ENCODE measurements around the gene REX1BD.

The REX1BD gene

GRCh38 chr19:18633321-18633720, 44.7 kb downstream of the REX1BD start:
- no peak for TF ChIP-seq ZFX (IDR thresholded peaks at IDR 0.05; ENCODE audit: borderline replicate concordance)
- TF ChIP-seq, protein P1, sequence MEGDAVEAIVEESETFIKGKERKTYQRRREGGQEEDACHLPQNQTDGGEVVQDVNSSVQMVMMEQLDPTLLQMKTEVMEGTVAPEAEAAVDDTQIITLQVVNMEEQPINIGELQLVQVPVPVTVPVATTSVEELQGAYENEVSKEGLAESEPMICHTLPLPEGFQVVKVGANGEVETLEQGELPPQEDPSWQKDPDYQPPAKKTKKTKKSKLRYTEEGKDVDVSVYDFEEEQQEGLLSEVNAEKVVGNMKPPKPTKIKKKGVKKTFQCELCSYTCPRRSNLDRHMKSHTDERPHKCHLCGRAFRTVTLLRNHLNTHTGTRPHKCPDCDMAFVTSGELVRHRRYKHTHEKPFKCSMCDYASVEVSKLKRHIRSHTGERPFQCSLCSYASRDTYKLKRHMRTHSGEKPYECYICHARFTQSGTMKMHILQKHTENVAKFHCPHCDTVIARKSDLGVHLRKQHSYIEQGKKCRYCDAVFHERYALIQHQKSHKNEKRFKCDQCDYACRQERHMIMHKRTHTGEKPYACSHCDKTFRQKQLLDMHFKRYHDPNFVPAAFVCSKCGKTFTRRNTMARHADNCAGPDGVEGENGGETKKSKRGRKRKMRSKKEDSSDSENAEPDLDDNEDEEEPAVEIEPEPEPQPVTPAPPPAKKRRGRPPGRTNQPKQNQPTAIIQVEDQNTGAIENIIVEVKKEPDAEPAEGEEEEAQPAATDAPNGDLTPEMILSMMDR (IDR thresholded peaks at IDR 0.05), result no peak
- no peak overlapping the region for H3K27ac ChIP-seq

DNA sequence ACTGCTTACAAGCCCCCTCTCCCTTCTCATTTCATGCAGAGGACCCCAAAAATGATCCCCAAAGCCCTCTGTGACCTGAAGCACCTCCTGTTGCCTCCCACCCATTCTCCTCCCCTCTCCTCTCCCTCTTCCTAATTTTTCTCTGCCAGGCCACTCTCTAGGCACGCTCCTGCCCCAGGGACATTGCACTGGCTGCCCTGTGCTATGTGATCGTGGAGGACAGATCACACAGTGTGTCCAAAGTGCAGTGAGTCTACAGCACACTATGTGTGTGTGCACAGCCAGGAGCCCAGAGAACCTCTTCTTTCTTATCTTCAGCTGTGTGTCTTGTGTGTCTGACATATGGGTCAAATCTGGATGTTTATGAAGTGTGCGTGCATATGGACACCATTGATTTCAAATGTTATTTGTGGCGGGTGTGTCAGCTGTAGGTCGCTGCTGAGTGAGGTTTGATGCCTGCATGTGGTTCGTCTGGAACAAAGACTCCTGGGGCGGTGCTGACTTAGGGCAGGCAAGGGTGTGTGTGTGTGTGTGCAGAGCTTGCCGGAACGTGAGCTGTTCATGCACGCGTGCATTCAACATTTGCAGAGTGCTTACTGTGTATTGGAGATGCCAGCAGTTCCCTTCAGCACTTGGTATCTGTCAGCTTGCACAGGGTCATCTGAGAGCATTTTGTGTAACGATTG, 46.2 kb downstream of the REX1BD start:
- no peak for TF ChIP-seq ZFX (IDR thresholded peaks at IDR 0.05; ENCODE audit: borderline replicate concordance)
- TF ChIP-seq, protein P1 (IDR thresholded peaks at IDR 0.05), result no peak
- no peak overlapping the region for H3K27ac ChIP-seq

- peak overlapping the region; percentile 74 for H3K27ac ChIP-seq
- TF ChIP-seq, protein P1 (IDR thresholded peaks at IDR 0.05), result no peak
- no peak for TF ChIP-seq ZFX (IDR thresholded peaks at IDR 0.05; ENCODE audit: borderline replicate concordance)
Observed at GRCh38 chr19:18635831-18636182, 47.2 kb downstream of the REX1BD start.

- TF ChIP-seq, protein P1 (IDR thresholded peaks at IDR 0.05), result no peak
- TF ChIP-seq ZFX (IDR thresholded peaks at IDR 0.05; ENCODE audit: borderline replicate concordance), result no peak
- peak overlapping the region; percentile 74 for H3K27ac ChIP-seq
Observed at GRCh38 chr19:18636183-18636968, 47.8 kb downstream of the REX1BD start.

DNA sequence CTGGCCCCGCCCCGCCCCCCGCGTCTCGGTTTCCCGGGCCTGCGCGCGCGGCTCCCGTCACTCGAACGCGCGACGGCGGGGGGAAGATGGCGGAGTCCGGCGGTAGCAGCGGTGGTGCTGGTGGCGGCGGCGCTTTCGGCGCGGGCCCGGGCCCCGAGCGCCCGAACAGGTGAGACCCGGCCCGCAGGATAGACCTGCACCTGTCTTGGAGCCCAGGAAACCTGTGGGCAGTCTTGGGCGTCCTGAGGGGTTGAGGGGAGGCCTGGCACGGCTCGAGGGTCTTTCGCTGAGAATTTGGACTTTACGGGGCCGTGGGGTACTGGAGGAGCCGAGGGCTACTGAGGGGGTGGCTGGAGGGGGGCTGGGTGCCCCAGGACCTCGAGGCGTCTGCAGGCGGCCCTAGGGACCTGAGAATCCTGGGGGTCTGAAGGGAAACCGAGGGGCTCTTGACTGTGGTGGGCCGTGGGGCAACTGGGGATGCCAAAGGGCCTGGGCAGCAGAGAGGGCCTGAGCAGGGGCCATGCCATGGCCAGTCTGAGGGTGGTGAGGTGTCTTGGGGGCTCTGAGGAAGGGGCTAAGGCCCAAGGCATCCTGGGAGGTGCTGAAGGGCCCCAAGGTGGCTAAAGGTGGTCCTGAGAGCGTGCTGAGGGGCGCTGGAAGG, 48.5 kb downstream of the REX1BD start, which contains the start of gene KLHL26:
Gene KLHL26, plus strand, starts transcription at position 60 of the 661 bp plus-strand sequence. Its CDS starts 27 bp downstream, at position 87.
- peak within 1 kb of the TSS; percentile 74 for H3K27ac ChIP-seq
- TF ChIP-seq ZFX (IDR thresholded peaks at IDR 0.05; ENCODE audit: borderline replicate concordance), result no peak
- TF ChIP-seq, protein P1 (IDR thresholded peaks at IDR 0.05), result no peak

DNA sequence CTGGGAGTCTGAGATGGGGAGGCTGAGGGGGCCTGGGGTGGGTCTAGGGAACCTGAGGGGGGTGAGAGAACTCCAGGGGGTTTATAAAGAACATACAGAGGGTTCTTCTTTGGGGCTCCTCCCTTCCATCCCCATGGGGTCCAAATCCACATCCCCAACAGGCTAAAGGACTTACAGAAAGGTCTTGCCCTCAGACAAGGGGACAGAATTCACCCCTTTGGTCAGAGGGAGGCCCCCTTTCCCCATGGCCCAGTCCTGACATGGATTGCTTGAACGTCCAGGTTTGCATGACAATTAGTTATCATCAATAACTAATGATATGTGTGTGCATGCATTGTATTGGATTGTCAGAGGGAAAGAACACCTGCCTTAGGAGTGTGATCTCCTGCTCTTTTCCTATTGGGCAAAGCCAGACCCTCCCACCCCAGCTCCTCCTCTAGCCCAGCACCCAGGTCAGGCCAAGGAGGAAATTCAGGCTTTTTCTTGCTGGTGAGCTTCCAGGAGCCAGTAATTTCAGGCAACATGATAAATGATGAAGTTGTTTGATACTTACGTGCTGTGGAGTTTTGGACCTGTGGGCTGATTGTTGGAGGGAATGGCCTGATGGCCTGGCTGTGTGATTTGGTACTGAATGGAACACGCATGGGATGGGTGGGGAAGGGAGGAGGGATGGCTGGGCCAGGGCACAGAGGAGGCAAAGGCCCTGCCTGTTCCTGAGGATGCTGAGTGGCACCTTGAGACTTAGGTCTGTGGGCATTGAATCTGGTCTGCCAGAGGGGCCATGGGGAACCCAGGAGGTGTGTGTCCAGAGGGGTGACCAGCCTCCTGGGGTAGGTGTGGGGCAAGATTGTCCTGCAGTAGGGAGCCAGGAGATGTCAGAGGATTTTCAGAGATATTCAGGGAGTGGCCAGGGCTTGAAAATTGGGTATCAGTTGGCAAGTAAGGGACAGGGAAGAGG, 49.4 kb downstream of the REX1BD start:
- TF ChIP-seq ZFX (IDR thresholded peaks at IDR 0.05; ENCODE audit: borderline replicate concordance), result no peak
- TF ChIP-seq, protein P1 (IDR thresholded peaks at IDR 0.05), result no peak
- H3K27ac ChIP-seq, result peak overlapping the region; percentile 74
